H9 (cell line): Measurements from ENCODE around the gene SUMF1. TPM values are rescaled to one million over a fixed set of nuclear protein-coding genes. Genes with fewer than 3 reads are reported as not detected.

ENCODE experiments used
- DNase-seq: peaks from one replicate; pipeline ENCODE4 v3.0.0-alpha.2; 2017
- H2AFZ ChIP-seq: one replicate; pipeline ENCODE4 v1.6.1; 2013; ENCODE audit warnings: mild to moderate bottlenecking, low read length, control low read depth, moderate library complexity
- H2AK5ac ChIP-seq: 2 replicates; pipeline ENCODE4 v1.6.1; 2013; ENCODE audit warnings: low read length, control low read depth, mixed read lengths; ENCODE audit not compliant: insufficient read length
- H2BK120ac ChIP-seq: one replicate; pipeline ENCODE4 v1.6.1; 2013; ENCODE audit warnings: low read depth, mild to moderate bottlenecking, low read length, control low read depth, inconsistent platforms; ENCODE audit not compliant: poor library complexity, severe bottlenecking
- H2BK12ac ChIP-seq: 2 replicates; pipeline ENCODE4 v1.6.1; 2013; ENCODE audit warnings: low read length, control low read depth, mixed read lengths, low read depth; ENCODE audit not compliant: insufficient read length
- H2BK15ac ChIP-seq: 2 replicates; pipeline ENCODE4 v1.6.1; 2013; ENCODE audit warnings: low read depth, low read length, control low read depth
- H2BK20ac ChIP-seq: one replicate; pipeline ENCODE4 v1.6.1; 2013; ENCODE audit warnings: low read depth, mild to moderate bottlenecking, low read length, control low read depth, inconsistent platforms; ENCODE audit not compliant: poor library complexity, severe bottlenecking
- H2BK5ac ChIP-seq: 2 replicates; pipeline ENCODE4 v1.6.1; 2013; ENCODE audit warnings: low read length, control low read depth, mixed read lengths; ENCODE audit not compliant: insufficient read length
- H3K14ac ChIP-seq: 2 replicates; pipeline ENCODE4 v1.6.1; 2013; ENCODE audit warnings: low read length, control low read depth; ENCODE audit not compliant: insufficient read depth
- H3K18ac ChIP-seq: 2 replicates; pipeline ENCODE4 v1.6.1; 2013; ENCODE audit warnings: low read depth, mild to moderate bottlenecking, mixed read lengths, low read length, control low read depth; ENCODE audit not compliant: insufficient read length
- H3K23ac ChIP-seq: 2 replicates; pipeline ENCODE4 v1.6.1; 2013; ENCODE audit warnings: low read length, control low read depth, mixed read lengths, low read depth; ENCODE audit not compliant: insufficient read length
- H3K23me2 ChIP-seq: 2 replicates; pipeline ENCODE4 v1.6.1; 2013; ENCODE audit warnings: low read depth, mild to moderate bottlenecking, mixed read lengths, low read length, control low read depth; ENCODE audit not compliant: insufficient read length, poor library complexity, severe bottlenecking
- H3K27ac ChIP-seq: 2 replicates; pipeline ENCODE4 v1.5.1; 2013; ENCODE audit warnings: low read length, control low read depth, mixed read lengths, low read depth; ENCODE audit not compliant: insufficient read length
- H3K27me3 ChIP-seq: 2 replicates; pipeline ENCODE4 v1.6.1; 2013; ENCODE audit warnings: low read length, control low read depth, inconsistent platforms; ENCODE audit not compliant: insufficient read depth
- H3K4ac ChIP-seq: 2 replicates; pipeline ENCODE4 v1.6.1; 2013; ENCODE audit warnings: low read depth, mild to moderate bottlenecking, control low read depth, inconsistent platforms, low read length, moderate library complexity
- H3K4me1 ChIP-seq: 2 replicates; pipeline ENCODE4 v1.6.1; 2013; ENCODE audit warnings: low read length, control low read depth, inconsistent platforms; ENCODE audit not compliant: insufficient read depth
- H3K4me2 ChIP-seq: 2 replicates; pipeline ENCODE4 v1.6.1; 2013; ENCODE audit warnings: low read length, control low read depth, mixed read lengths; ENCODE audit not compliant: insufficient read length, insufficient read depth
- H3K56ac ChIP-seq: 2 replicates; pipeline ENCODE4 v1.6.1; 2013; ENCODE audit warnings: low read depth, mild to moderate bottlenecking, mixed read lengths, low read length, control low read depth; ENCODE audit not compliant: insufficient read length
- H3K79me1 ChIP-seq: 2 replicates; pipeline ENCODE4 v1.6.1; 2013; ENCODE audit warnings: low read depth, mild to moderate bottlenecking, moderate library complexity, low read length, control low read depth, inconsistent platforms; ENCODE audit not compliant: insufficient read depth, poor library complexity, severe bottlenecking
- H3K79me2 ChIP-seq: 2 replicates; pipeline ENCODE4 v1.6.1; 2013; ENCODE audit warnings: low read length, control low read depth, inconsistent platforms; ENCODE audit not compliant: insufficient read depth
- H3K9ac ChIP-seq: 2 replicates; pipeline ENCODE4 v1.6.1; 2013; ENCODE audit warnings: low read length, control low read depth, mixed read lengths; ENCODE audit not compliant: insufficient read length; ENCODE audit errors: extremely low read depth
- H3K9me3 ChIP-seq: one replicate; pipeline ENCODE4 v1.6.1; 2013; ENCODE audit warnings: low read depth, low read length, inconsistent platforms; ENCODE audit not compliant: control insufficient read depth
- H3T11ph ChIP-seq: one replicate; pipeline ENCODE4 v1.6.1; 2013; ENCODE audit warnings: mild to moderate bottlenecking, low read length, control low read depth, inconsistent platforms
- H4K20me1 ChIP-seq: one replicate; pipeline ENCODE4 v1.6.1; 2013; ENCODE audit not compliant: control insufficient read depth, insufficient read length, insufficient read depth
- H4K5ac ChIP-seq: 2 replicates; pipeline ENCODE4 v1.6.1; 2013; ENCODE audit warnings: low read depth, mild to moderate bottlenecking, mixed read lengths, low read length, control low read depth; ENCODE audit not compliant: insufficient read length
- H4K8ac ChIP-seq: replicated peaks from 2 replicates; pipeline ENCODE4 v1.6.1; 2013; ENCODE audit warnings: low read length, control low read depth, mixed read lengths, low read depth; ENCODE audit not compliant: insufficient read length
- H4K91ac ChIP-seq: 2 replicates; pipeline ENCODE4 v1.6.1; 2013; ENCODE audit warnings: low read depth, mild to moderate bottlenecking, moderate library complexity, mixed read lengths, low read length, control low read depth; ENCODE audit not compliant: insufficient read length
- H3K27ac Mint-ChIP-seq, 3 experiments: 2 replicates in 2 of 3; 3 replicates in 1 of 3; pipeline ENCODE4 v1.8.0; 2020 to 2021; ENCODE audit warnings: mixed read lengths in 3 of 3, mild to moderate bottlenecking in 1 of 3, moderate library complexity in 1 of 3
- H3K27me3 Mint-ChIP-seq: 2 replicates; pipeline ENCODE4 v1.8.0; 2021; ENCODE audit warnings: low read depth, mild to moderate bottlenecking, moderate library complexity, mixed read lengths
- H3K36me3 Mint-ChIP-seq, 3 experiments: 2 replicates in 2 of 3; 3 replicates in 1 of 3; pipeline ENCODE4 v1.8.0; 2020 to 2021; ENCODE audit warnings: low read depth in 3 of 3, mixed read lengths in 3 of 3; ENCODE audit not compliant: insufficient read depth in 1 of 3
- H3K4me1 Mint-ChIP-seq, 2 experiments: 2 replicates each; pipeline ENCODE4 v1.8.0; 2020; ENCODE audit warnings: mixed read lengths in 2 of 2
- H3K4me3 Mint-ChIP-seq, 2 experiments: 2 replicates in 1 of 2; 3 replicates in 1 of 2; pipeline ENCODE4 v1.8.0; 2020 to 2021; ENCODE audit warnings: mild to moderate bottlenecking in 2 of 2, mixed read lengths in 2 of 2, moderate library complexity in 1 of 2
- H3K9me3 Mint-ChIP-seq, 2 experiments: 2 replicates in 1 of 2; 3 replicates in 1 of 2; pipeline ENCODE4 v1.8.0; 2020; ENCODE audit warnings: mild to moderate bottlenecking in 2 of 2, mixed read lengths in 2 of 2, moderate library complexity in 1 of 2
- CTCF ChIP-seq: fragments of 200-600 bp; sonication (generic); conservative IDR thresholded peaks from 3 replicates; pipeline ENCODE4 v1.8.0; 2021; ENCODE audit warnings: antibody characterized with exemption, mild to moderate bottlenecking
- WGBS: extraction: QIAGEN DNeasy Blood & Tissue Kit; methylation state at CpG from one replicate; pipeline ENCODE4 v1.1.7; 2013; ENCODE audit warnings: missing lambda C conversion rate, low lambda C conversion rate, mixed read lengths; ENCODE audit not compliant: insufficient read length; ENCODE audit errors: extremely low coverage; 5-methylcytosine and 5-hydroxymethylcytosine counted together
- total RNA-seq: library from RNA; stranded (reverse); gene quantifications from 2 replicates; pipeline ENCODE4 v1.2.1, GENCODE V29; 2021

Gene SUMF1
- total RNA-seq, 1 experiment from 2014 or later, result 9.5 TPM

- no peaks in the 10 kb centered on the region for H3K23me2 ChIP-seq
- H4K91ac ChIP-seq, result no peak overlapping the region
- no peak overlapping the region for H2BK120ac ChIP-seq
- WGBS, result no CpG with 5 or more reads among the region's 6 CpGs
- H3K79me1 ChIP-seq, result no peaks in the 10 kb centered on the region
- H2BK5ac ChIP-seq, result no peak overlapping the region
- H3K27me3 Mint-ChIP-seq, result no peaks in the 10 kb centered on the region
- H3K18ac ChIP-seq, result no peak overlapping the region
- H3K4me1 ChIP-seq, result no peaks in the 10 kb centered on the region; the same call in 1 of the 2 replicates
- H3K4me2 ChIP-seq, result no peak overlapping the region
- no peak overlapping the region for H3K27ac ChIP-seq
- no peak overlapping the region for H2BK20ac ChIP-seq
- no peaks in the 10 kb centered on the region for H3K9me3 Mint-ChIP-seq
- no peak overlapping the region for H2AFZ ChIP-seq
- no peak overlapping the region for H3K56ac ChIP-seq
- peak overlapping the region; percentile 22 to 27; a peak in 3 of 5 replicates for H3K4me3 Mint-ChIP-seq
- H3K14ac ChIP-seq, result no peak overlapping the region
- no peak overlapping the region for H2BK15ac ChIP-seq
- H3T11ph ChIP-seq, result no peak overlapping the region
- H3K79me2 ChIP-seq, result no peaks in the 10 kb centered on the region
- H3K23ac ChIP-seq, result no peak overlapping the region
- H4K5ac ChIP-seq, result no peak overlapping the region
- no peak overlapping the region for H2AK5ac ChIP-seq
- H2BK12ac ChIP-seq, result no peak overlapping the region
- H4K20me1 ChIP-seq, result no peaks in the 10 kb centered on the region
- H3K36me3 Mint-ChIP-seq, result peaks cover 0 to 5% (median 3%) of the 10 kb centered on the region in 3 experiments; a peak in 5 of 7 replicates
- TF ChIP-seq CTCF, result no peak
- peaks cover 13 to 15% of the 10 kb centered on the region in 2 experiments for H3K4me1 Mint-ChIP-seq
- H3K4ac ChIP-seq, result no peak overlapping the region
- no peaks in the 10 kb centered on the region for H3K9me3 ChIP-seq
- H3K27ac Mint-ChIP-seq, result peak overlapping the region; percentile 11 to 46 (median 30); a peak in 5 of 7 replicates
- H3K27me3 ChIP-seq, result no peaks in the 10 kb centered on the region
- H3K9ac ChIP-seq, result no peak overlapping the region
- H4K8ac ChIP-seq, result no peak overlapping the region
- DNase-seq, result peak; percentile 34
These were observed 18.9 kb downstream of the SUMF1 start for GRCh38 chr3:4448187-4448586.
